Measurements from ENCODE around the gene PEX14. TPM values are rescaled to one million over a fixed set of nuclear protein-coding genes. Genes with fewer than 3 reads are reported as not detected.

Gene PEX14
- total RNA-seq, 1 donor from 2014 or later, result 7.7 TPM

DNA sequence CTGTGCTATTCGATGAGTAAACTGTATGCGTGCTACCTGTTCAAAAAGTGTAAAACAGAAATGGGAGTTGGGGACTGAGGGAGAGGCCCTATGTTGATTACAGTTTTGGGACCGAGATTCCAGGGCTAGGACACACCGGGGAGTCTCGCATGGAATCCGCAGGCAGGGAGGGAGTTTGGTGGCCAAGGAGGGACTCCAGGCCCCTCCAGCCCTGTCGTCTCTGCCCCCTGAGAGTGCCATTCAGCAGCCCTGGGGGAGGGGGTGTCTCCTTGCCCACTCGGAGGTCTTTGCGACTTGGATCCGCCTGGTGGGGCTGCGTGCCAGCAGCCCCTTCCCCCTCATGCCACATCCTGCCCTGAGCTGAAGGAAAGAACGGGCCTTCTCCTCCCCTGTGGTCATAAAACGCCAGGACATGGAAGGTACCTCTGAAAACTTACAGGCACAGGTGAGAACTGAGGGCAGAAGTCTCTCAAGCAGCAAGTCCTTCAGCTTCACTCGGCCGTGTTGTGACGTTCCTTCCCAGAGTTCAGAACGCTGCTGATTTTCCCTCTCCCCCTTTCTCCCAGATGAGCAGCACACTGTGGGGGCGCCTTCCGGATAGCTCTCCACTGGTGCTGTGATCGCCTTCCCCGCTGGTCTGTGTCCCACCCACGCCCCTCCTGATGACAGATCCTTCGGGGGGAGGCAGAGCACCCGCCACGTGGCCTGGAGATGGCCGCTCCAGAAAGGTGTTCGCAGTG is 141.4 kb downstream of the PEX14 start:
- no peak for DNase-seq (ENCODE audit: low read depth in 2 of 2)

DNA sequence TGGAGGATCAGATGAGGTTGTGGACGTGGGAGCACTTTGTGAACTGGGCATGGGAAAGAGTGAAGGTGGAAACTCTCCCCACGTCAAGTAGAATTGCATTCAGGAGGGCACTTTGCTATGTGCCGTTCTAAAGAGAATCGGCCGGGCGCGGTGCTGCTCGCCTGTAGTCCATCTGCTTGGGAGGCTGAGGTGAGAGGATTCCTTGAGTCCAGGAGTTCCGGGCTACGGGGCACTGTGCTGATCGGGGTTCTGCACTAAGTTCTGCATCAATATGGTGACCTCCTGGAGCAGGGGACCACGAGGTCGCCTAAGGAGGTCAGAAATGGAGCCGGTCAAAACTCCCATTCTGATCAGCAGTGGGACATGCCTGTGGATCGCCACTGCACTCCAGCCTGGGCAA is 141.9 kb downstream of the PEX14 start:
- DNase-seq (ENCODE audit: low read depth in 2 of 2), result no peak

DNA sequence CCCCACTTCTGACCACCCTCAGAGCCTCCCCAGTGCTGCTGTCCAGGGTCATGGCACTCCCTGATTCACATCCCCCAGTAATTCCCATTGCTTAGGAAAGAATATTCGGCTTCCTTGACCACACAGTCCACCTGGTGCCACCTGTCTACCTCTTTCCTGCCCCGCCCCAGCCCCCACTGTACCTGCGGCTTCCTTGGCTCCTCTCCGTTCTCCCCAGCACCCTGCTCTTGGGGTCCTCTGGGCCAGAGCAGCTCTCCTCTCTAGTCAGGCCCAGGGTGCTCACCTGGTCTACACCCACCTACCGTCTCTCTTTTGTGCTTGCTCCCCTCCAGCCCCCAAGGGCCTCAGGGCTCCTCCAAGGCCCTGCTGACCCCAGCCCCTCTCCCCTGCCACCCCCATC is 142.6 kb downstream of the PEX14 start:
- no peak for DNase-seq (ENCODE audit: low read depth in 2 of 2)

DNA sequence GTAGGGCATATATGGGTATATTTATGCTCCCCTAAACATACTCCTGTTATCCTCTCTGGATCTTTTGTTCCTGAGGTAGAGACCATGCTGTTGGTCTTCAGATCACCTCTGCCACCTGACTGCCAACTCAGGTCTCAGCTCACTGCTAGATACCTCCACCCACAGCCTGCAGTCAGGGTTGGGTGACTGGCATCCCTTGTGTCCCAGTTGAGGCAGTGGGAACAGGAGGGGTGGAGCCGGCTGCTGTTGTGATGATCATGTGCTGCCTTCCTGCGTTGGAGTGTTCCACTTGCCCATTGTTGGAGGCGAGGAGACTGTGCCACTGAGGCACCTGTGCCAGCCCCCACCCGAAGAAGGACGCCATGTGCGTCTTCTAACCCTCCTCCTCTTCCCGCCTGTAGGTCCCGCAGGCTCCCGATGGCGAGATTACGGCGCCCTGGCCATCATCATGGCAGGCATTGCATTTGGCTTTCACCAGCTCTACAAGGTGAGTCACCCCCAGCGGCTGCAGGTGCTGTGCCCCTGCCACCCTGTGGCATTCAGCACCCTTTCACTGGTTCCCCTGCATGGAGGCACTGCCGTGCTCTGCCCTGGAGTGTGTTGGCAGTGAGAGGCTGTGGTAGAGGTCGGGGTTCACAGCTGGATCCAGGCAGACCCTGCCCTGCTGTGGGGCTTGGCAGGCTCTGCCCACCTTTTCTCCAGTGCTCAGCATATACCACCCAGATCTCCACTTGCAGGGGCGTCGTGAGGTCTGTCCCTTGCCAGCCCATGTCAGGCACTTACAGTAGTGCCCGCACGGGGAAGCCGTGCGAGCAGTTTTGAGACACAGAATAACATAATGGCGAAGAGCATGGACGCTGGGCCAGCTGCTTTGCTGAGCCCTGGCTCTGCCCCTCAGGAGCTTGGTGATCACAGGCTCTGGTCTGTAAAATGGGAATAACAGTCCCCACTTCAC is 143.5 kb downstream of the PEX14 start:
- no peak for DNase-seq (ENCODE audit: low read depth in 2 of 2)

DNA sequence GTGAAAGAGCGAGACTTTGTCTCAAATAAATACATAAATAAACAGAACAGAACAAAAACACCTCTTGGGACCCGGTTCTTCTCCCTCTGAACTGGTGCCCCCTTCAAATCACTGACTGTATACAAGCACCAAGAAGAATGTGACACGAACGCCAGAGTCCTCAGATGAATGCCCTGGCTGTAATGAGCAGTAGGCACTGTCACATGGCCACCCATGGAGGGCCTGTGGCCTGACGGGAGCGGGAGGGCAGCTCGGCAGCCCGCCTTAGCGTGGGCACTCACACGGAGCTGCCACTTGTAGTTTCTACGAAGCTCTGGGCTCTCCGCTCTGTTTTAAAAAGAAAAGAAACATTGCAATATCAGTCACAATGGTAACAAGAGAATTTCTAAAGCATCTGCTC is 146.0 kb downstream of the PEX14 start:
- no peak for DNase-seq (ENCODE audit: low read depth in 2 of 2)

DNA sequence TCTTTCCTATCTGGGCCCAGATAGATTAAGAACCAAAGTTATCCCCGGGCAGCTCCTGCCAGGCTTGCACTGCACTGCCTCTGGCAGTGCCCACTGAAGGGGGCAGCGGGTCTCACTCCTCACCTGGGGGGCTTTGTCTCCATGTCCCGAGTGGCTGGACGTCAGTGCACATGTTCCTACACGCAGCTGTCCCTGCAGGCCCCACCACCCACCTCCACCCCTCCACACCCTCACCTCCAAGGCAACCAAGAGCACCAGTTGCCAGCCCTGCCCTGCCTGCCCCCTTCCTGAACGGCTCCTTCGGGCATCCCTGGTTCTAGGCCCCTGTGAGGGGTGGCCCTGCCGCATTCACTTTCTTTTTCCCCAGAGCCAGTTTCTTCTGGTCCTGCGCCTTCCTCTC is 147.2 kb downstream of the PEX14 start:
- DNase-seq (ENCODE audit: low read depth in 2 of 2), result no peak

DNA sequence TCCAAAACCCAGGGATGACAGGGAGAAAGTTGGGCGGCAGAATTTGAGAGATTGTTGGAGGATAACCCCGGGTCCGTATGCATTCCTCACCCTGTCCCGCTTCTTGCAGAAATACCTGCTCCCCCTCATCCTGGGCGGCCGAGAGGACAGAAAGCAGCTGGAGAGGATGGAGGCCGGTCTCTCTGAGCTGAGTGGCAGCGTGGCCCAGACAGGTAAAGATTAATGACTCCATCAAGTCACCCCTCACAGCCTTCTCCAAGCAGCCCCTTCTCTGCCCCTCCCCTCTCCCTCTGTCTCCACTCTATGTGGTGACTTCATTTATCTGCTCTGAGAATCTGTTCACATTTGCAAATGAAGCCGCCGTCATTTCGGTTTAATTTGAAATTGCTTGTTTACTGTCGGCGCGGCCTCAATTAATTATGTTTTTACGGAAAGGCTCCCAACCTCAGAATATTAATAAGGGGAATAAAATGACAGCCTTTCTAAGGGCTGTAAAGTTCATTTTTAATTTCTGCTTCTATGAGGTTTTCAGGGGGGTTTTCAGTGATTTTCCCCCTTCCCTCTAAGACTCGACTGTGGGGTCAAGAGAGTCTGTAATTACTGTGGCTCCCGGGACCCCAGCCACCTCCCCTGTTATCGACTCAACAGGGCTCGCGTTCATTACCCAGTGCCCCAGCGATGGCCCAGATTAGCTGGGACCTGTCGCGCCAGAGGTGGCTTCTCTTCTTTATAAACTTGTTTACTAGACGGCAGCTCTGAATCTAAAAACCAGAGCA is 148.3 kb downstream of the PEX14 start:
- DNase-seq (ENCODE audit: low read depth in 2 of 2), result no peak

DNA sequence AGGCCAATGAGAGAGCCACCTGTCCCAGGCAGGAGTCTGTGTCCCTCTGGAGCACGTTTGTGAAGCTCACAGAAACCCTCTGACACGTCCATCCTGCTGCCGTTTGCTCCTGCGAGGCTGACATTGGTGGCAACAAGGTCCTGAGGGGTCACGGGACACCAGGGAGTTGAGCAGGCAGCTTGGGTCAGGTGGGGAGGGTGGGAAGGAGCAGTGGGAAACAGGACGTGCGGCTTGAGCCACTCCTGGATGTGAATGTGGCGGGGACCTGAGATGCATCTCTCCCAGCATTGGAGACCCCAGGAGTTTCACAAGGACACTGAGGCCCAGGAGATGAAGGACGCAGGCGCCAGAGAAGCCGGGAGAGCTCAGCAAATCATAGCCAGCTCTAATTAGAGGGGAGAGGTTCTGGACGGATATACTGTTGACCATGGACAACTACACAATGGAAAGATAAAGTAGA is 149.0 kb downstream of the PEX14 start:
- no peak for DNase-seq (ENCODE audit: low read depth in 2 of 2)

DNA sequence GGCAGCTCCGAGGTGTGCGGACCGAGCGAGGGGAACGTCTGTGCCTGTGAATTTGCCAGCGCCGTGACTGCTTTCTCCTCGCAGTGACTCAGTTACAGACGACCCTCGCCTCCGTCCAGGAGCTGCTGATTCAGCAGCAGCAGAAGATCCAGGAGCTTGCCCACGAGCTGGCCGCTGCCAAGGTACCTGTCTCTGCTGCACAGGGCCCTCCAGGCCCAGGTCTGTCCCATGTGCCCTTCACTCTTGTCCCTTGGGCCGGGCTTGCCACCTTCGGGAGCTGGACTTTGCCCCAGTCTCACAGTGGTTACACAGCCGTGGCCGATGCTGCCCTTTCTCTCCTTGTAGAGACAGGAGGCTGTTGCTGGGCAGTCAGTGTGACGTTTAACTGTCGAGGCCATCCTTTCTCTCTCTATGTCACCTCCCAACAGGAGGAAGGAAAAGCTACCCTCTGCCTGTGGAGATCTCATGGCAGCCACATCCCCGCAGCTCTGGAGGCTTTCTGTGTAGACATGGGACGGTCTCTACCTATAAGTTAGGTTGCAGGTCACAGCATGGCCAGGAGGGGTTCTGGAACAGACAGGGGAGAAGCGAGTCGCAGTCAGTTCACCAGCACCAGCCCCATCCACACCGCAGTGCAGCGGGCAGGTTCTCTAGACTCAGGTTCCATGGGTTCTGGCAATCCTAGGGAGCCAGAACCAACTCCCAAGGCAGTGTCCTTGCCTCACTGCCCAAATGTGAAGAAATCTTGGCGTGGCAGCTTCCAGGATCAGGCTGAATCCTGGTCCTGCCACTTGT is 149.7 kb downstream of the PEX14 start:
- DNase-seq (ENCODE audit: low read depth in 2 of 2), result no peak

DNA sequence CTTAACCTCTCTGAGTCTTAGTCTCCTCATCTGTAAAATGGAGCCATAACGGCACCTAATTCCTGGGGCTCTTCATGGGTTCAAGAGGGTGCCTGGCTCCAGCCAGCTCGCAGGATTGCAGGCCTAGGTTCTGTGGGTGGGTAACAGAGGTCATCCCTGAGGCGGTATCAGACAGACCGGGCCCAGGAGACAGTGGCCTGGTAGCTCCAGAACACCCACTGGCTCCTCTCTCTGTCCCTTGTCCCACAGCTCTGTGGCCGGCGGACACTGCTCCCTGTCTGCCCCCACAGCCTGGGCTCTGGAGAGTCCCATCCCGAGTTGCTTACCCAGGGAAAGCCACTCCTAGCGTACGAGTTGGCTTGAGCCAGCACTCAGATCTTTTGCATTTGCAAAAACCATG is 150.3 kb downstream of the PEX14 start:
- DNase-seq (ENCODE audit: low read depth in 2 of 2), result no peak

DNA sequence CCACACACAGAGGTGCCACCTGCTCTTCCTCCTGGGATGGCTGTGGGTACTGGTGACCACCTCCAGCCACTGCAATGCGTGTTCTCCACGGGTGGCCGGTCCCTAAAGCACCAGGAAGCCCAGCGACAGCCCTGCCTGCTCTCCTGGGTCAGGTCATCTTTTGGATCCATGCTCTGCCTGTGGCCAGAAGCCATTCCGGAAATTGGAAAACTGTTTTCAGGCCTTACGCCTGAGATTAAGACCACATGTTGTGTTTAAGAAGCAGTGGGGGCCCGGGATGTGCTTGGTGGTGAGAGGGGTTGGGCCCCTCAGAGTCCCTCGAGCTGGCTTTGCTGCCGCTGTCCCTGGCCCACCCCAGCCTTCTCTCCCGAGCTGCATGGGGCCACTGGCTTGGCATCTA is 150.8 kb downstream of the PEX14 start:
- DNase-seq (ENCODE audit: low read depth in 2 of 2), result no peak

DNA sequence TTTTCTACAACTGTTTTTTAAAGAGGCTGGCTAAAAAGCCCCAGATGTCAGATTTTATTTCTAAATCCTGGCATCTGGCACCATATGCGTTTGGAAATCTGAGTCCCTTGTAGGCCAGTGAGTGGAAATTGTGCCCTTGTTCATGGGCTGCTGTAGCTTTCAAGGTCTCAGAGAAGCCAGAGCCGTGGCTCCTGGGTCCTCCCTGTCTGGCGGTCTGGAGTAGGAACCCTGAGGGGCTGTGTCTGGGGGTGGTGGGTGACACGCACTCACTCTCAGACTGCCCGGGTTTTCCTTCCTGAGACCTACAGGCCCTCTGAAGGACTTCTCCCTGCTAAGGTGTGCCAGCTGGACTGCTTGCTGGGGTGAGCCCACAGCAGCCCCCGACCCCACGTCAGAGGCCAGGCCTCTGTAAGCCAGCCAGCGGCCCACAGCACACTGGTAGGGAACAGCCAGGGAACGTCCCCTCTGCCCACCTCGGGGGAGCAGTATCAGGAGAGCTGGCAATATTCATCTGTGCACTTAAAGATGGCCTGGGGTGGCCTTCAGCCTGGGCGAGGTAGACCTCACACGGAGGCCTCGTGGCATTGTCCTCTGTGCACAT is 151.5 kb downstream of the PEX14 start:
- DNase-seq (ENCODE audit: low read depth in 2 of 2), result no peak

DNA sequence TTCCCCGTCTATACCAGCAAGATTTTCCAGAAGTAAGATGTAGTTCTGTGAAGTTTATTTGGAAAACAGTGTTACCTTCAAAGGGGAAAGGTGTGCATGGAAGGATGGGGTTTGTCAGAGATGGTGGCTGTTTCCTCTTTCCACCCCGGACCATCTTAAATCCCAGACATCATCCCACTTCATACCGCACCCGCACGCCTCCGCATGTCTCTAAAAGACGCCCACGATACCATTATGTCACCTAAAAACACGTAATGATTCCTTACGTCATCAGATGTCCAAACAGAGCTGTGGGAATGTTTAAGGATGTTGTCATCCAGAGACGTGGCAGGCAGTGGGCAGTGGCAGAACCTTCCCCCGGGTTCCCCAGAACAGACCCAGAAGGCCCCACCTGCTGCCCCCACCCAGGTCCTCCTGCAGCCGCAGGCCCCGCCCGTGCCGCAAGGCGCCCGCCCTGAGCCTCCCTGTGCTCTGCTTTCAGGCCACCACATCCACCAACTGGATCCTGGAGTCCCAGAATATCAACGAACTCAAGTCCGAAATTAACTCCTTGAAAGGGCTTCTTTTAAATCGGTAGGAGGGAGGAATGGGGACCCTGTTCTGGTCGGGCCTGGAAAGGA is 152.2 kb downstream of the PEX14 start:
- DNase-seq (ENCODE audit: low read depth in 2 of 2), result no peak

DNA sequence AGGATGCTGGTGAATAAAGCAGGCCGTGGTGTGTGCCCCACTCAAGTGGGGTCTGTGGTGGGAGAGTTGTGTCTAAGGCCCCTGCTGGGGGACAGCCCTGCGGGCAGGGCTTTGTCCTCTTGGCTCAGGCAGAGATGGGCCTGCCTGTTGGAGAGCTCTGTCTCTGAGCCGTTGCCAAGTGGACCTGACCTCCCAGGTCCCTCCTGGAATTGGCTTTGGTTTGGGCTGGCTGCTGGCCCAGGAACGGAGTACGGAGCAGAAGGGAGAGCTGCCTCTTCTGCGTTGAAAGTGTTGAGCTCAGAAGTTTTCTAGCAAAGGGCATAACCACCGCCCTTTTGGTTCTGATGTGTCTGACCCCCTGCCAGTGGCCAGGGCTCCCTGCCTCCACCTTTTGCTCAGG is 153.9 kb downstream of the PEX14 start:
- DNase-seq (ENCODE audit: low read depth in 2 of 2), result peak in 1 of 2 donors; percentile 84

DNA sequence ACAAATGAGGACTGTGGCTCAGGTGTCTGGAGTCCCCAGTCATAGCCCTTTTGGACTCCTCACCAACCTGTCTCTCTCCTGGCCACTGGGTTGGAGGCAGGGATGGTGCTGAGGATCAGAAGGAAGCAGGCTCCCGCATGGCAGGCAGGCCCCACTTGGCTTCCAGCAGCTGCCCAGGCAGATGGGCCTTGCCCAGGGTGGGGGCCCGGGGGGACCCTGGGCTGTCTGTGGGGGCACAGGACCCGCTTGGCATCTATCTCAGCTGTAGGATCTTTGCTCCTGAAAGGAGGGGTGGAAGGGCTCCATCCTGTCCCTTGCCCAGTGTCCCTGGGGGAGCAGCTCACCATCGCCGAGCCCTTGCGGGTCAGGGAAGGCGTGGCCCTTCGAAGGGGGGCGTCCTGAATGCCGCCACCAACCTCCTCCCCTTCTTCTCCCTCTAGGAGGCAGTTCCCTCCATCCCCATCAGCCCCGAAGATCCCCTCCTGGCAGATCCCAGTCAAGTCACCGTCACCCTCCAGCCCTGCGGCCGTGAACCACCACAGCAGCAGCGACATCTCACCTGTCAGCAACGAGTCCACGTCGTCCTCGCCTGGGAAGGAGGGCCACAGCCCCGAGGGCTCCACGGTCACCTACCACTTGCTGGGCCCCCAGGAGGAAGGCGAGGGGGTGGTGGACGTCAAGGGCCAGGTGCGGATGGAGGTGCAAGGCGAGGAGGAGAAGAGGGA is 154.5 kb downstream of the PEX14 start:
- no peak for DNase-seq (ENCODE audit: low read depth in 2 of 2)

DNA sequence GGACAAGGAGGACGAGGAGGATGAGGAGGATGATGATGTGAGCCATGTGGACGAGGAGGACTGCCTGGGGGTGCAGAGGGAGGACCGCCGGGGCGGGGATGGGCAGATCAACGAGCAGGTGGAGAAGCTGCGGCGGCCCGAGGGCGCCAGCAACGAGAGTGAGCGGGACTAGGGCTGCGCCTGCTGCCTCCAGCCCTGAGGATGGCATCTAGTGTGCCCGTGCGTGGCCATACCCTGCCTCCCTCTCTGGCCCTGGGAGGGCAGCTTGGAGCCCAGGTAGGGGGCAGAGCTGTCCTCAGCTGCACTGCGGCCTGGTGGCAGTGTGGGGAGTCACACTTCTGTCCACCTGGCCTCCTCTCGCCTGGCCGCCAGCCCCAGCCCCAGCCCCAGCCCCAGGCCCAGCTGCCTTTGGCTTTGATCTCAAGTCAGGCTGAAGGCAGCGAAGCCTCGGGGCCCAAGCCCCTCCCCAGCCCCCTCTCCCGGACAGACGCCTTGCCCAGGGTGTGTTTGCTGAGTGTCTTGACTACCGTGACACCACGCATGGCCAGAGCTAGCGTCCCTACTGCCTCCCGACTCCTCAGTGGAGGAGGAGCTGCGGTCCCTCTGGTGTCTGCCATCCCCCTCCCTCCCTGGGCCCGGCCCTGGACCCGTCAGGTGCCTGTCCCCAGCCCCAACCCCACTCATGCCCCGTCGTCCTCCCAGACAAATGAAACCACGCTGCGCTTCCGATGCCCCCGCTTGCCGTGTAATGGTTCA is 155.2 kb downstream of the PEX14 start:
- DNase-seq (ENCODE audit: low read depth in 2 of 2), result no peak

DNA sequence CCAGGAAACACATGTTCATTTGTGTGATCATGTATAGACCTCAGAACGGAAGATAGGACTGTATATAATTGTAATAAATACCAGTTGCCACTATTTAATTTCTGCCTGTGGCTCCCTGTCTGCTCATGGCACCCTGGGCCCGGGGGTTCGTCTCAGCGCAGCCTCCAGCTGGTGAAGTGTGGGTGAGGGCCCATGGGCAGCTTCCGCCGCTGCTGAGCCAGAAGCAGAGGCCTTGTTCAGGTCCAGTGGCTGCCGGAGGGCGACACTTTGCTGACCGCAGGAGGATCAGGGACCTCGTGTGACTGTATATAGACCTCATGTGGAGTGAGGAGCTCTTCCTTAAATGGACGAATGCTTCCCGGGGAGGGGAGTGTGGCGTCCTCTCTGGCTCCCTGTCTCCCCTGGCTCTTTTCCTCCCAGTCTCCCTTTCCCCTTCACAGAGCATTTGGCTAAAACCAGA is 155.9 kb downstream of the PEX14 start:
- no peak for DNase-seq (ENCODE audit: low read depth in 2 of 2)

DNA sequence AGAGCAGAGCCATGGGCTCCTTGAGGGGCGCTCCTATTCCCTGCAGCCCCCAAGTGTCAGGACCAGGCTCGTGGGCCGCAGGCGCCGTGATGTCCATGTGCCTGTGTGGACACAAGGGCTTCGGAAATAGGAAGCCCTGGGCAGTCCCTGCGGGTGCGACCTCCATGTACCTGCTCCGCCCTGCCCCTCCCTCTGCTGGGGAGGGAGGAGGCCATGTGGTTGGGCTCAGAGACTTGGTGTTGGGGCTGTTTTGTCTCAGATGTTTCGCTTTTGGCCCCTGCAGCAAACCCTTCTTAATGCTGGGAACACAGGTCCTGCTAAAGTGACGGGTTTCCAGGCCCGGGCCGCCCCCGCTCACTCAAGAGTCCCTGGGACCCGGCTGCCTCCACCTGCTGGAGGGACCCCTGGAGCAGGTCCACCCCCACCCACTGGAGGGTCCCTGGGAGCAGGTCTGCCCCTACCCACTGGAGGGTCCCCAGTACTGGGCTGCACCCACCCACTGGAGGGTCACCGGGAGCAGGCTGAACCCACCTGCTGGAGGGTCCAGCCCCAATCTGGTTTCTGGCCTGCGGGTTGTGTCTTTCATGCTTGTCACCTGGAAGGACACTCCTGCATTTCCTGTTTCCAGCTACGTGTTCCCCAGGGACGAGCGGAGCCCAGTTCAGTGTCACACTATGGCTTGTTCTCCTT is 156.5 kb downstream of the PEX14 start:
- DNase-seq (ENCODE audit: low read depth in 2 of 2), result no peak

Data from lung microvascular endothelial cell (primary cell).